ENCODE measurements around the gene COX15.

DNA sequence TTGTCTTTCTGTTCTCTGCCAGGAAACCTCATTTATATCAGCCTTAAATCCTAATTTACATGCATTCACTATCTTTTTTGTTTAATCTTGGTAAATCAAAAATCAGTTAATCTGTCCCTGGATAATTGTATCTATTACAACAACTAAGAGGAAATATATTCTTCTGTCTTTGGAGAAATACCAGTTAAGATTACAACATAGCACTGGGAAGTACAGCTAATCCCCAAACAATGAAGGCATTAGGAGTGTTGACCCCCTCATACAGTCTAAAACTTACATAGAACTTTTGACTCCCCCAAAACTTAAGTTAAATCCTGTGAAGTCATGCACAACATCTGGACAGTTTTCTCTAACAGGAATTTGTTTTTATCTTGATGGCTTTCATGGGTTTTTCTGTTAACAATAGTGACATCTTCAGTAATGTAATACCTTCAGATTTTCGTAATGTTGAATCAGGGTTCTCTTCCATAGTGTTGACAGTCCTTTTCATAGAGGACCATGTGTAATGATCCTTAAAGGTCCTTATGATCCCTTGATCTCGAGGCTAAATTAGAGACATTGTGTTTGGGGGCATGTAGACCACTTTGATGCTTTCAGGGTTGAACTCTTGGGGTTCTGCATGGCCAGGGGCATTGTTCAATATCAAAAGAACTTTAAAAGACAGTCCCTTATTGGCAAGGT lies 26.4 kb upstream of the COX15 start:
- TF ChIP-seq TEAD4 (IDR thresholded peaks at IDR 0.05) (no peak), TAF1 (IDR thresholded peaks at IDR 0.05; ENCODE audit: low read depth) (no peak), YY1 (IDR thresholded peaks at IDR 0.05; ENCODE audit: low read depth) (no peak), CREB1 (IDR thresholded peaks at IDR 0.05; ENCODE audit: low read depth) (no peak), CEBPB (IDR thresholded peaks at IDR 0.05) (no peak), TCF12 (IDR thresholded peaks at IDR 0.05; ENCODE audit: low read depth) (no peak)
- TF ChIP-seq, protein P1, sequence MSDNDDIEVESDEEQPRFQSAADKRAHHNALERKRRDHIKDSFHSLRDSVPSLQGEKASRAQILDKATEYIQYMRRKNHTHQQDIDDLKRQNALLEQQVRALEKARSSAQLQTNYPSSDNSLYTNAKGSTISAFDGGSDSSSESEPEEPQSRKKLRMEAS (IDR thresholded peaks at IDR 0.05): no peak
- TF ChIP-seq, protein P2, sequence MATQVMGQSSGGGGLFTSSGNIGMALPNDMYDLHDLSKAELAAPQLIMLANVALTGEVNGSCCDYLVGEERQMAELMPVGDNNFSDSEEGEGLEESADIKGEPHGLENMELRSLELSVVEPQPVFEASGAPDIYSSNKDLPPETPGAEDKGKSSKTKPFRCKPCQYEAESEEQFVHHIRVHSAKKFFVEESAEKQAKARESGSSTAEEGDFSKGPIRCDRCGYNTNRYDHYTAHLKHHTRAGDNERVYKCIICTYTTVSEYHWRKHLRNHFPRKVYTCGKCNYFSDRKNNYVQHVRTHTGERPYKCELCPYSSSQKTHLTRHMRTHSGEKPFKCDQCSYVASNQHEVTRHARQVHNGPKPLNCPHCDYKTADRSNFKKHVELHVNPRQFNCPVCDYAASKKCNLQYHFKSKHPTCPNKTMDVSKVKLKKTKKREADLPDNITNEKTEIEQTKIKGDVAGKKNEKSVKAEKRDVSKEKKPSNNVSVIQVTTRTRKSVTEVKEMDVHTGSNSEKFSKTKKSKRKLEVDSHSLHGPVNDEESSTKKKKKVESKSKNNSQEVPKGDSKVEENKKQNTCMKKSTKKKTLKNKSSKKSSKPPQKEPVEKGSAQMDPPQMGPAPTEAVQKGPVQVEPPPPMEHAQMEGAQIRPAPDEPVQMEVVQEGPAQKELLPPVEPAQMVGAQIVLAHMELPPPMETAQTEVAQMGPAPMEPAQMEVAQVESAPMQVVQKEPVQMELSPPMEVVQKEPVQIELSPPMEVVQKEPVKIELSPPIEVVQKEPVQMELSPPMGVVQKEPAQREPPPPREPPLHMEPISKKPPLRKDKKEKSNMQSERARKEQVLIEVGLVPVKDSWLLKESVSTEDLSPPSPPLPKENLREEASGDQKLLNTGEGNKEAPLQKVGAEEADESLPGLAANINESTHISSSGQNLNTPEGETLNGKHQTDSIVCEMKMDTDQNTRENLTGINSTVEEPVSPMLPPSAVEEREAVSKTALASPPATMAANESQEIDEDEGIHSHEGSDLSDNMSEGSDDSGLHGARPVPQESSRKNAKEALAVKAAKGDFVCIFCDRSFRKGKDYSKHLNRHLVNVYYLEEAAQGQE (IDR thresholded peaks at IDR 0.05; ENCODE audit: low read depth): no peak
- TF ChIP-seq, protein P3, sequence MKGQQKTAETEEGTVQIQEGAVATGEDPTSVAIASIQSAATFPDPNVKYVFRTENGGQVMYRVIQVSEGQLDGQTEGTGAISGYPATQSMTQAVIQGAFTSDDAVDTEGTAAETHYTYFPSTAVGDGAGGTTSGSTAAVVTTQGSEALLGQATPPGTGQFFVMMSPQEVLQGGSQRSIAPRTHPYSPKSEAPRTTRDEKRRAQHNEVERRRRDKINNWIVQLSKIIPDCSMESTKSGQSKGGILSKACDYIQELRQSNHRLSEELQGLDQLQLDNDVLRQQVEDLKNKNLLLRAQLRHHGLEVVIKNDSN (IDR thresholded peaks at IDR 0.05): no peak

Data from Ishikawa (cell line).